GM04503 (cell line): ENCODE measurements around the gene RCOR1.
"Not testable (repeated sequence)": the region's sequence is repeated elsewhere in the genome, so short reads cannot be mapped to it uniquely, and the experiment has no call there.

ENCODE experiments used
- DNase-seq: peaks from one replicate; pipeline ENCODE4 v3.0.0-alpha.2; 2012; ENCODE audit warnings: low read depth

The RCOR1 gene

DNA sequence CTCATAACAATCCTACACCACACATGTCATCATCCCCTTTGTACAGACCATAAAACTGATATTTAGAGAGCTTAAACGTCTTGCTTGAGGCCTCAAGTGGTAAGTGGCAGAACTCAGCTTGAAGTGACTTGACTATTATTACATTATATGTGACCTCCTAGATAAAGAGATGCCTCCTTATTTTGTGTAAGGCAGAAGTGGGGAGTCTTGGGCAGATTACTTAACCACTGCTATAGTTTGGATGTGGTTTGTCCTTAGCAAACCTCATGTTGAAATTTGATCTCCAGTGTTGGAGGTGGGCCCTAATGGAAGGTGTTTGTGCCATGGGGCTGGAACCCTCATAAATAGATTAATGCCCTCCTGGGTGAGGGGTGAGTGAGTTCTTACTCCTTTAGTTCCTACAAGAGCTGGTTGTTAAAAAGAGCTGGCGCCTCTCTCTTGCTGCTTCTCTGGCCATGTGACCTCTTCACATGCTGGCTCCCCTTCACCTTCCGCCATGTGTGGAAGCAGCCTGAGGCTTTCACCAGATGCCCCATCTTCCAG, 37.4 kb downstream of the RCOR1 start:
- DNase-seq, result no peak

DNA sequence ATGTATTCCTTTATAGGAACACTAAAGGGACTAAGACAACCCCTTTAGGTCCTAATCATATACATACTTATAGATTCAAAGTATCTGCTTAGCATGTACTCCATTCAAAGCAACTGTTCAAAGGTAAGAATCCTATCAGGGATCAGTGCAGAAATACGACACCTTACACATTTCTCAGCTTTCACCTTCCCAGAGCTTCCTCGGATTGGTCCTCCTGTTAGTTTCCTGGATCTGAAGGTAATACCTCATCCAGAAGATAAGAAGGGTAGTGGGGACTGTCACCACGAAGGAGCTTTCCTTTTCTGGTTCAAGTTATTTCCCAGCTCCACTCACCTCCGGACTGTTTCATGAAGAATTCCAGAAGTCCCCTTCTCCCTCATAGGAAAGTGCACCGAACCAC, 38.0 kb downstream of the RCOR1 start:
- DNase-seq, result no peak

DNA sequence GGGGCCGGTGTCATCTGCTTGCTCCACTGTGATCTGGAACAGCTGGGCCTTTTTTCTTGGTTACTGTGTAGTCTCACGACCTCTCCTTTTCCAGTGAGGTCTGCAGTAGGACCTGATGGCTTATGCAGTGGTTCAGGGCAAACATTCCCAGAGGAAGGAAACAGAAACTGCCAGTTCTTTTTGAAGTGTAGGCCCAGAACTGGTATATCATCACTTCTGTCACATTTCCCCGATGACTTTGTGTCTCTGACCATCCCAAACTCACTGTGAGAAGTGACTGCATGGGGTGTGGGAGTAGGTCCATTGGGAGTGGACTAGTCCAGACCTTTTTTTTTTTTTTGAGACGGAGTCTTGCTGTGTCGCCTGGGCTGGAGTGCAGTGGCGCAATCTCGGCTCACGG, 38.4 kb downstream of the RCOR1 start:
- no peak for DNase-seq

DNA sequence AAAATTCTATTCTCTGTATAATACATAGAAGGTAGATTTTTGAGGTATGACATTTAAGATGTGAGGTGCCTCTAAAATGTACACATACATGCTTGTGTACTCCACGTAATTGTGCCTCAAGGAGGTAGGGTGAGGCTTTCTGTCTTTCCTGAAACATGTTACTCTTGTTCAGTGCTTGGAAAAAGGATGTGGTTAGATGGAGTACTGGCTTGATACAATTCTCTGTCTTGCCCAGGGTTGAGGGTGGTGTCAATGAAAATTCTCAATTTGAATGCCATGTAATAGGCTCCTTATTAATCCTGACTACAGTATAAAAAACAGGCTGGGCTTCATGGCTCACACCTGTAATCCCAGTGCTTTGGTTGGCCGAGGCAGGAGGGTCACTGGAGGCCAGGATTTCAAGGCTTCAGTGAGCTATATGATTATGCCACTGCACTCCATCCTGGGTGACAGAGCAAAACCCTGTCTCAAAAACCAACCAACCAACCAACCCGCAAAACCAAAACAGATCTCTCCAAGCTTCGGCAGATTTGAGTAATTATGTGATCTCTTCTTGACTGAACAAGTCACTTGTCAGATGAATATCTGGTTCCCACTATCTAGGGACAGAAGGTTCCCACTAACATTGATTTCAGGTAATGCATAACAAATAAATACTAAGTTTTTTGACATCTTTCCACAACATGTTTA, 41.6 kb downstream of the RCOR1 start:
- no peak for DNase-seq

DNA sequence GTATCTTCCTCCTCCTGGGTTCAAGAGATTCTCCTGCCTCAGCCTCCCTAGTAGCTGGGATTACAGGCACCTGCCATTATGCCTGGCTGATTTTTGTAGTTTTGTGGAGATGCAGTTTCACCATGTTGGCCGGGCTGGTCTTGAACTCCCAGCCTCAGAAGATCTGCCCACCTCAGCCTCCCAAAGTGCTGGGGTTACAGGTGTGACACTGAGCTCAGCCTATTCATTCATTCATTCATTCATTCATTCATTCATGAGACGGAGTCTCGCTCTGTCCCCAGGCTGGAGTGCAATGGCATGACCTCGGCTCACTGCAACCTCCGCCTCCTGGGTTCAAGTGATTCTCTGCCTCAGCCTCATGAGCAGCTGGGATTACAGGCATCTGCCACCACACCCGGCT, 47.2 kb downstream of the RCOR1 start:
- not testable (repeated sequence) for DNase-seq

DNA sequence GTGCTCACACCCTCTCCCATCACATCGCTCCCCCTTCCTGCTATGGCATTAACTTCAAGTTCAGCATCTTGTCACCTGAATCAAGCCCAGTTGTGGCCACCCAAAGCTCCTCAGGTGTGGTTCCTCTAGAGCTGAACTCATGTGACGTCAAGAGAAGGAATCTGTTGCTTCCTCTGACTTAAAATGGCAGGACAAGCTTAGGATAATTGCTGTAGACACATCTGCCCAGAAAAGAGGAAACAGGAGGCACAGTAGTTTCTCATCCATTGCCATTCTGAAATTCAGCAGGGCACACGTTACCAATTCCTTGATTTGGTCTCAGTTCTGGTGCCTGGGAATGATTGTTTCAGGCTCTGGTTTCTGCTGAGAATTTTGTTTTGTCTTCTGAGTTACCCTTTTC, 52.1 kb downstream of the RCOR1 start:
- DNase-seq, result no peak

DNA sequence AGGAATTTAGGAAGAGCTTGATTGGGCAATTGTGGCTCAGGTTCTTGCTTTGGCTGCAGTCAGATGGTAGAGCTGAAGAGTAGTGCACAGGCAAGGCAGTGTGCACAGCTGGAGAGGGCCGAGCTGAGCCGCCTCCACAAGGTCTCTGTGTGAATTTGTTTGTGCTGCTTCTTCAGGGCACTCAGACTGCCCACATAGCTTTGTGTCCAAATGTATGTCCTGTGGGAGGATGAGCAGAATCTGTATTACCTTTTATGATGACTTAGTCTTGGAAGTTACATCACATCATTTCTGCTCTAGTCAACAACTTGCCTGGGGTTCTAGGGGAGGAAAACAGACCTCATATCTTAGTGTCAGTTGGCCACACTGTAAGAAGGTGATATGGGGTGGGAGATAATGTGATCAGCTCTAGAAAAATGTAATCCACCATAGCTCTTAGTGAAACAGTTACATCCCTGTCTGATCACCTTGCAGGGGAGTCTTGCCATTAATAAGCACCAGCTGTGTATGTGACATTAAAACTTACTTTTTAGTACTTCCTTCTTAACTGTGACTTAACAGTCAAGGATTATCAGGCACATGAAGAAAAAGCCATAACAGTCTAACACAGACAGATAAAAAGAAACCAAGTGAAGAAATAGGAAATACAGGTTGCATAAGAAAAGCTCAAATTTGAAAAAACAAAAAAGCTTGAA, 53.4 kb downstream of the RCOR1 start:
- no peak for DNase-seq

DNA sequence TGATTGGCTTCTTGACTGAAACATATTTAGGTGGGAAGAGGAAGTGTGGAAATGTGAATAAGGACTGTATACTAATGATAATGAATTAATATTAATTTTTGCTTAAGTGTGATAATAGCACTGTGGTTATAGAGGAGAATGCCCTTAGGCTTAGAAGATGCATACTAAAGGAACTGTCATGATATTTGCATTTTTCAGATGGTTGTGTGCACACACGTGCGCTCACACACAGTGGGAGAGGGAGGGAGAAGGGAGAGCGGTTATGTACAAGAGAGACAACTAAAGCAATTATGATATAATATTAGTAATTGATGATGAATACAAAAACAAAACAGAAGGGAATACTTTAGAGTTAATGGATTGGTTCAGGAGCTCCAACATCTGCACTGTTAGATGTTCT, 54.2 kb downstream of the RCOR1 start:
- no peak for DNase-seq

DNA sequence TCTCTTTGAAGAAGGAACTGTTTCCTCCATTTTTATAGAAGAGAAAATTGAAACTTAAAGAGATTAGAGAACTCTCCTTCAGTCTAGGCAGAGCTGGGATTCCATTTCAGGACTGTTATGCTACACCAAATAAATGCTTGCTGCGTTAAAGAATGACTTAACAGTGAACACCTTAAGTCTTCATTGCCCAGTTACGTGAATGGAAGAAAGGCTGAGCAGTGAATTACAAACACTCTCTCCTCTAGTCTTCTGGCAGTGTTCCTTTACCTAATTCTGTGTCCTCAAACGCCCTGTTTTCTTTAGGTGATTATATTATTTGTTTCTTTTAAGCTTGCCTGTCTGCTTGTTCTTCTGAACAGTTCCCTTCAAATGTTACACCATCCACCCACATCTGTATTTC, 59.7 kb downstream of the RCOR1 start:
- DNase-seq, result no peak

DNA sequence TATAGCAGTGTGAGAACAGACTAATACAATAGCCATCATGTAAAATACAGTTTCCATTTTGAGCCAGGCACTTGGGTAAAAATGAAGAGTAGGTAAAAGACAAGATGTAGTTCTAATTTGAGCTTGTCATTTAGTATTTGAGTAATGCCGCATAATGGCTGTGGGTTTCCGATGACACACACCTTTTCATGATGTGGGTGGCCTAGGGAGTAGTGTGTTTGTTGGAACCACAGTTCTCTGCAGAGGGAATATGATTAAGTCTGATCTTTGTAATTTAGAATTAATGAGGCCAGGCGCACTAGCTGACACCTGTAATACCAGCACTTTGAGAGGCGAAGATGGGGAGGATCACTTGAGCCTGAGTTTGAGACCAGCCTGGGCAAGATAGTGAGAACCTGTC, 61.8 kb downstream of the RCOR1 start:
- DNase-seq, result no peak

DNA sequence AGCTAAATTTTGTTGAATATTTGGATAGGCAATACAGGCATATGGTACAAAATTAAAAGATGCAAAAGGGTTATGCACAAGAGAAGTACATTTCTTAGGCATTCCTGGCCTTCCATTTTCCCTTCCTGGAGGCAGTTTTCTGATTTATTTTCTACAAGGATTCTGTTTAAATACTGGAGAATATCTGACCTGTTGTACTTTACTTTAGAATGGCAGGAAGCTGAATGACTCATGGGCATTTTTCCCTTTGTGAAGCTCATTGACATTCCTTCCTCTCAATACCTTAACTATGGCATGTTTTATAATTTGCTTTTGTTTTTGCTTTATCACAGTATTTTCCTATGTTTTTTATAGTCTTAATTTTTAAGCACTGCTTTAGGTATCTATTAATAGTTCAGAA, 62.7 kb downstream of the RCOR1 start:
- no peak for DNase-seq

DNA sequence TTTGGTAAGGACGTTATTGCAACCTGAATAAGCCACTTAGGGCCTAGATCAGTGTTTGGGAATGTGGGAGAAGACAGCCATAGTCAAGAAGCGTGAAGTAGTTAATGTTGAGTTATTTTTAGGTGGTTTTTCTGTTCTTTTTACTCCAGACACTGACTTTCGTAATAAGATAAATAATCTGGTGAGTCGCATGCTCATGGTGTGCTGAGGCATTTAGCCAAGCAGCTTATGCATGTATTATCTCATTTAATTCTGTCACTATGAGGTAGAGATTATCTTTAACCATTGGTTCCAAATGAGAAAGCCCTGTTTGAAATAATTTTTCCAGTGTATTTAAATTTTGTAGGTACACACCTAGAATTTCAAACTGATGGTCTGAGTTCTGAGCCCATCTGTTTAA, 67.3 kb downstream of the RCOR1 start:
- DNase-seq, result no peak

DNA sequence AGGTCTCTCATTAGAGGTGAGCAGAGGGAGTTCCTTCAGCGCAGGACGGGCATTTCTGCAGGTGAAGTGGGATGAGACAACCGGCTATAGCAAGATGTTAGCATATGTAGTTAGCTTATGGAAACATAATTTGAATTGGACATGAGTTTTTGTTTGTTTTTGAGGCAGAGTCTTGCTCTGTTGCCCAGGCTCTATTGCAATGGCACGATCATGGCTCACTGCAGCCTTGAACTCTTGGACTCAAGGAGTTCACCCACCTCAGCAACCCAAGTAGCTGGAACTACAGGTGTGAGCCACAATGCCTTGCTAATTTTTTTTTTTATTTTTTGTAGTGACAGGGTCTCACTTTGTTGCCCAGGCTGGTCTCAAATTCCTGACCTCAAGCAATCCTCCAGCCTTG, 69.2 kb downstream of the RCOR1 start:
- no peak for DNase-seq

DNA sequence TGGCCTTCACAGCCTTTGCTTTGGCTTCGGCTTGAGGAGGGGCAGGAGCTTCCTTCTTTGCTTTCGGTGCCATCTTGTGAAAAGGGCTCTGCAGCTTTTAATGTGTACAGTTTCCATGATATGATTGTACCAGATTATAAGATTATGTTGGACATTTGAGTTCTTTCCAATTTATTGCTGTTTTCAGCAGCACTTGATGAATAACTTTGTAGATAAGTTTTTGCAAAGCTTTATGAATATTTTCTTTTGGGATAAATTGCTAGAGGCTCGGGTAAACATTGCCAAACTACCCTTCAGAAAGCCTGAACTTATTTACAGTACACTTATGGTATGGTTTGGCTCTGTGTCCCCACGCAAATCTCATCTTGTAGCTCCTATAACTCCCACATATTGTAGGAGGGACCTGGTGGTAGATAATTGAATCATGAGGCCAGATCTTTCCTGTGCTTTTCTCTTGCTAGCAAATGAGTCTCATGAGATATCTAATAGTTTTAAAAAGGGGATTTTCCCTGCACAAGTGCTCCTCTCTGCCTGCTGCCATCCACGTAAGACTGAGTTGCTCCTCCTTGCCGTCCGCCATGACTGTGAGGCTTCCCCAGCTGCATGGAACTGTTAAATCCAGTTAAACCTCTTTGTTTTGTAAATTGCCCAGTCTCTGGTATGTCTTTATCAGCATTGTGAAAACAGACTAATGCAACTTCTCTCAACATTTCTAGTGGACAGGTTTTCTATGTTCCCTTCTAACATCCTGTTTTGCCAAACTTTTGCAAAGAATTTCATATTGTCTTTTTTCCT, 70.4 kb downstream of the RCOR1 start:
- no peak for DNase-seq

DNA sequence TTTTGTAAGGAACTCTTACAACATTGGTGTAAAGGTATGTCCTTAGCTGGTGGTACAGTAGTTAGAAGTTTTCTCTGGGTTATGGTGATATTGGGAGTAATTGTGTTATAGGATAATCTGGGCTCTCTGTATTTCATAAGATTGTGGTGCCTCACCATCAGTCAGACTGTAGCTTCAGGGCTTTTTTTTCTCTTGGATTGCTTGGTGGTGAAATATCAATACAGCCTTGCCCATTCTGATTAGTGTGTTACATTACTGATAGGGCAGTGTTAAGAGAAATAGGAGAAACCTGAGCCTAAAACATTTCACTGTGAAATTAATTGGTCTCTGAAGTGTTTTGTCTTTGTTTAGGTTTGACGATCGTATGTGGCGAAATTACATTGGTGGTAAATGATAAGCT, 71.0 kb downstream of the RCOR1 start:
- no peak for DNase-seq

DNA sequence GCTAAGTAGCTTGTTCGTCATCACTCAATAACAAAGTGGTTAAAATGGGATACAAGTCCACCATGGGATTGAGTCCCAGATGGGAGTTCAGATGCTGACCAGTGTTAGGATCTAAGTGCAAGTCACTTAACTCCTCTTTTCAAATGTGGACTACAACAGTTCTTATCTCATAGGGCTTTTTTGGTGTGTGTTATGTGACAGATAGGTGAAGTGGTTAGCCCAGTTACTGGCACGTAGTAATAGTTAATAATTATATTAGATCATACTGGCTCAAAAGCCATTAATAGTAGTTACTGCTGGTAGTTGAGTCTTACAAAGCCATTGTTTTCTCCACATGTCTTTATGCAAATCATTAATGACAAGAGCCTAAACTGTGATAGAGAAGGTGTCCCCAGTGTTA, 73.2 kb downstream of the RCOR1 start:
- DNase-seq, result no peak

DNA sequence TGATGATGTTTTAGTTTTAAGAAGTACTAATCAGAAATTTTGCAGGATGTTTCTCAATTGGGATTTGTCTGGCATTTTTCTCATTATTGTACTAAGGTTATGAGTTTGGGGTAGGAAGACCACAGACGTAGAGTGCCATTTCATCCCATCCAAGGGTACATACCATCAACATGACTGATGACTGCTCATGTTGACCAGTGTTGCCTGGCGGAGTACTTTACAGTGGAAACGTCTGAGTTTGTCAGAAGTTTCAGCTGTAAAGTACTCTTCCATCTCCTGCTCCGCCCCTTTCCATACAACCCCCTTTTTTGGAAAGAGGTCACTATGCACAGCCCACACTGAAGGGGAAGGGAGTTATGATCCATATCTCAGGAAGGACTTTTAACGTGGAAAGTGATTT, 74.2 kb downstream of the RCOR1 start:
- DNase-seq, result no peak

DNA sequence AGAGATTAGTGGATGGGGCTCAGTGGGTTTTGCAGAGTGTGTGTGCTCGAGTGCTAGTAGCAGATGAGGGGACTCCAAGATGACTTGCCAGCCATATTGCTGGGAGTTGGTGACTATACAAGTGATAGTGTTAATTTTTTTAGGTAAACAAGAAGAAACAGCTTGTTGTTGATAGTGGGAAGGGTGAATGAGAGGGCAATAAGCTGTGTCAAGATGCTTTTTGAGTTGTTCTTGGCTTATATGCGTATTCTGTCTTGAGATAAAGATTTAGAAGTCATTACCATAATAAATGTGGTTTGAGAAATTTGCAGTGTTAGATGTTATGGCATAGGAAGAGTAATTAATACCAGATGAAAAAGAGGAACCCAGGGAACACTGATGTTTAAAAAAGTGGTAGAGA, 75.3 kb downstream of the RCOR1 start:
- DNase-seq, result no peak

DNA sequence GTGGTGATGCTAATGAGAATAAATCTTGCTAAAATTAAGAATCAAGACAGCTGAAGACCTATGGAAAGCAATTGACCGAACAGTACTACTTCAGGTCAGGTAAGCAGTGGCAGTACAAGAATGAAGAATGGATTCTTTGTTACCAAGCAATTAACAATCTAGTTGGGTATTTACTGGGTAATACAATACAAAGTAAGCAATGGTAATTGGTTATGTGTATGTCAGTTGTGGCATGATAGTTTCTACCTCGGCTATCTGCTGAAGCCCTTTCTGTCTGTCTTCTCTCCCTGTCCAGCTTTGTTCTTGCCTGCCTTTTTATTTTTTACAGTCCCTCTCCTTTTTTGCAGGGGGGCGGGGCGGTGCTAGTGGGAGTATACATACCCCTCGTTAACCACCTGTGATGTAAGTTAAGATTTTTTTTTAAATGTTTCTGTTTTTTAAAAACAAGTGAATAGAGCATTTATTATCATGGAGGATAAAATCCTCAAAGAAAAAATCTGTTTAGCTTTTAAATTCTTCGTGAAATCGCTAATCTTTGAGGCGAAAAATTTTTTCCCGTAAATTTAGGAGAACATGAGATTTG, 75.9 kb downstream of the RCOR1 start:
- DNase-seq, result no peak

DNA sequence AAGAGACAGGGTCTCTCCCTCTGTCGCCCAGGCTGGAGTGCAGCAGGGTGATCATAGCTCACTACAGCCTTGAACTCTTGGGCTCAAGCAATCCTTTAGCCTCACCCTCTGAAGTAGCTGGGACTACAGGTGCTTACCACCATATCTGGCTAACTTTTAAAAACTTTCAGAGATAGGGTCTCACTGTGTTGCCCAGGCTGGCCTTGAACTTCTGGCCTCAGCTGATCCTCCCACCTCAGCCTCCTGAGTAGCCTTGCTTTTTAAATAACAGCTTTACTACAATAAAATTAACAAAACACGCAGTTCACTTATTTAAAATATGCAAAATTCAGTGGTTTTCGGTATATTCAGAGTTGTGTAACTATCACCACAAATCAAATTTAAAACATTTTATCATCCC, 79.0 kb downstream of the RCOR1 start:
- DNase-seq, result no peak

DNA sequence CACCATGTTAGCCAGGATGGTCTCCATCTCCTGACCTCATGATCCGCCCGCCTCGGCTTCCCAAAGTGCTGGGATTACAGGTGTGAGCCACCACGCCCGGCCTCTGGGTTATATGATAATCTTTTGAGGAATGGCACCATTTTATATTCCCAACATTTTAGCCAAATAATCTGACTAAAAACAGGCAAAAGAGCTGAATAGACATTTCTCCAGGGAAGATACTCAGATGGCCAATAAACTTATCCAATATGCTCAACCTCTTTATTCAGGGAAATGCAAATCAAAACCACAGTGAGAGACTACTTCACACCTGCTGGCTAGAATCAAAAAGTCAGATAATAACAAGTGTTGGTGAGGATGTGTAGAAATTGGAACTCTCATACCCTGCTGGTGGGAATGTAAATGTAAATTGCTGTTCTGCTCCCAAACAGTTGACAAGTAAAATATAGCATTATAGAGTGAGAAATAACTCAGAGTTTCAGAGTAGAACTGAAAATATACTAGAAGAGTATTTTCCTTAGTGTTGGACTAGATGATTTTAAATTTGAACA, 80.0 kb downstream of the RCOR1 start:
- no peak for DNase-seq

DNA sequence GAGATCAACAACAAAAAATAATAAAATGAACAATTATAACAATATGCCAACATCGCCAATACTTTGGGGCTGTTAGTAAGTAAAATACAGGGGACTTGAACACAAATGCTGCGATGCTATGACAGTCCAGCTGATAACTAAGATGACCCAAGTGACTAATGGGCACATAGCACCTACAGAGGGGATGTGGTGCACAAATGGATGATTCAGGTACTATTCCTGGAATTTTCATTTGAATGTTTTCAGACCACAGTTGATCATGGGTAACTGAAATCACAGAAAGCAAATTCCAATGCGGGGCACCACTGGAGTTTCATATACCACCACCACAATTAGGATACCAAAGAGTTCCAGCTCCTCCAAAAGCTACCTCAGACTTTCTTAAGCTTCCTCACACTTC, 82.9 kb downstream of the RCOR1 start:
- DNase-seq, result no peak
